ENCODE measurements around the gene ARID1A. TPM values are rescaled to one million over a fixed set of nuclear protein-coding genes. Genes with fewer than 3 reads are reported as not detected.
"Not testable (repeated sequence)": the region's sequence is repeated elsewhere in the genome, so short reads cannot be mapped to it uniquely, and the experiment has no call there.

ARID1A gene
- total RNA-seq, 2 donors from 2014 or later: 71.4 to 92.8 TPM

GRCh38 chr1:26810105-26810504, 114.3 kb downstream of the ARID1A start:
- H3K4me1 ChIP-seq (replicated peaks); H3K4me3 ChIP-seq; H3K27me3 ChIP-seq (replicated peaks; ENCODE audit: insufficient read depth); H3K9me3 ChIP-seq; H3K36me3 ChIP-seq; intact Hi-C loops (cut with DNase I); H3K27ac ChIP-seq: not testable (repeated sequence)
- peak; percentile 67 for DNase-seq (ENCODE audit: low spot score)
- TF ChIP-seq POLR2AphosphoS5 (IDR thresholded peaks at IDR 0.05) (peak; percentile 52), CTCF (IDR thresholded peaks at IDR 0.05) (peak in 3 of 4 experiments; percentile 35 to 67 (median 67))
- 57% methylated on average over 11 of the region's 11 CpGs for WGBS

GRCh38 chr1:26811057-26811456, 115.2 kb downstream of the ARID1A start:
- 76% methylated on average over 4 of the region's 4 CpGs for WGBS
- DNase-seq (ENCODE audit: low spot score): no peak
- no peaks in the 10 kb centered on the region for H3K27me3 ChIP-seq (replicated peaks; ENCODE audit: insufficient read depth)
- intact Hi-C loops (cut with DNase I): no loop called here
- H3K4me3 ChIP-seq: no peak overlapping the region
- no peak for TF ChIP-seq POLR2AphosphoS5 (IDR thresholded peaks at IDR 0.05)
- TF ChIP-seq POLR2A (IDR thresholded peaks at IDR 0.05): no peak
- no peak overlapping the region for H3K27ac ChIP-seq
- no peaks in the 10 kb centered on the region for H3K9me3 ChIP-seq
- H3K4me1 ChIP-seq (replicated peaks): no peaks in the 10 kb centered on the region
- H3K36me3 ChIP-seq: no peaks in the 10 kb centered on the region

GRCh38 chr1:26811708-26812107, 115.9 kb downstream of the ARID1A start:
- intact Hi-C loops (cut with DNase I): no loop called here

GRCh38 chr1:26814377-26814776, 118.6 kb downstream of the ARID1A start:
- H3K4me1 ChIP-seq (replicated peaks): no peaks in the 10 kb centered on the region
- H3K27me3 ChIP-seq (replicated peaks; ENCODE audit: insufficient read depth): no peaks in the 10 kb centered on the region
- no peak overlapping the region for H3K27ac ChIP-seq
- intact Hi-C loops (cut with DNase I): no loop called here
- DNase-seq (ENCODE audit: low spot score): no peak
- TF ChIP-seq CTCF (IDR thresholded peaks at IDR 0.05): no peak
- no peak for TF ChIP-seq POLR2AphosphoS5 (IDR thresholded peaks at IDR 0.05)
- WGBS: 89% methylated on average over 2 of the region's 2 CpGs
- H3K4me3 ChIP-seq: no peak overlapping the region
- no peaks in the 10 kb centered on the region for H3K9me3 ChIP-seq
- H3K36me3 ChIP-seq: no peaks in the 10 kb centered on the region

More at GRCh38 chr1:26811708-26812107, 115.9 kb downstream of the ARID1A start:
- no peak for DNase-seq (ENCODE audit: low spot score)
- H3K36me3 ChIP-seq: no peaks in the 10 kb centered on the region
- H3K27me3 ChIP-seq (replicated peaks; ENCODE audit: insufficient read depth): no peaks in the 10 kb centered on the region
- H3K27ac ChIP-seq: no peak overlapping the region
- H3K9me3 ChIP-seq: no peaks in the 10 kb centered on the region
- TF ChIP-seq POLR2AphosphoS5 (IDR thresholded peaks at IDR 0.05) (no peak), POLR2A (IDR thresholded peaks at IDR 0.05) (no peak), CTCF (IDR thresholded peaks at IDR 0.05) (no peak)
- H3K4me1 ChIP-seq (replicated peaks): no peaks in the 10 kb centered on the region
- no peak overlapping the region for H3K4me3 ChIP-seq

GRCh38 chr1:26814893-26815292, 119.1 kb downstream of the ARID1A start:
- intact Hi-C loops (cut with DNase I): no loop called here
- H3K27ac ChIP-seq: no peak overlapping the region
- WGBS: 92% methylated on average over 3 of the region's 3 CpGs
- H3K27me3 ChIP-seq (replicated peaks; ENCODE audit: insufficient read depth): no peaks in the 10 kb centered on the region
- no peak overlapping the region for H3K4me3 ChIP-seq
- H3K4me1 ChIP-seq (replicated peaks): no peaks in the 10 kb centered on the region
- TF ChIP-seq POLR2AphosphoS5 (IDR thresholded peaks at IDR 0.05): no peak
- no peaks in the 10 kb centered on the region for H3K9me3 ChIP-seq
- no peak for DNase-seq (ENCODE audit: low spot score)
- no peaks in the 10 kb centered on the region for H3K36me3 ChIP-seq

GRCh38 chr1:26820784-26821269, 125.0 kb downstream of the ARID1A start:
- no peak overlapping the region for H3K27ac ChIP-seq
- no peak overlapping the region for H3K4me3 ChIP-seq
- TF ChIP-seq POLR2A (IDR thresholded peaks at IDR 0.05): no peak
- TF ChIP-seq POLR2AphosphoS5 (IDR thresholded peaks at IDR 0.05): no peak
- TF ChIP-seq CTCF (IDR thresholded peaks at IDR 0.05): no peak
- peaks cover 4% of the 10 kb centered on the region for H3K4me1 ChIP-seq (replicated peaks)
- no peaks in the 10 kb centered on the region for H3K9me3 ChIP-seq
- no peaks in the 10 kb centered on the region for H3K36me3 ChIP-seq
- no peaks in the 10 kb centered on the region for H3K27me3 ChIP-seq (replicated peaks; ENCODE audit: insufficient read depth)
- 77% methylated on average over 4 of the region's 4 CpGs for WGBS
- intact Hi-C loops (cut with DNase I): no loop called here
- DNase-seq (ENCODE audit: low spot score): no peak

Measured in prostate gland (tissue), 2 donors.